Measurements from ENCODE around the gene GHR. TPM values are rescaled to one million over a fixed set of nuclear protein-coding genes. Genes with fewer than 3 reads are reported as not detected.

GHR gene
- total RNA-seq, 2 experiments from 2014 or later: not detected

DNA sequence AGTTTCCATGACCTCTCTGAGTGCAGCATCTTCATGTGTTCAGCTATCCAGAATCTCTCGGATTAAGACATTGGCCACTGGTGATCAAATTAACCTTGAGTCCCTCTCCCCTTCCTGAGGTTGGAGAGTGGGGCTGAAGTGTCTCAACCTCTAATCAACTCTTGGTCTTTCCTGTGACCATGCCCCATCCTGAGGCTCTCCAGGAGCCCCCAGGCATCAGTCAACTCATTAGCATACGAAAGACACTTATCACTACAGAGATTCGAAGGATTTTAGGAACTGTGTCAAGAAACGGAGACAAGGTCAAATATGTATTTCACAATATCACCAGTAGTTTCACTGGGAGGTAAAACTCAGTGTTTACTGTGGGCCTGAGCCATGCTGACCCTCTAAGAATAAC lies 203.2 kb downstream of the GHR start:
- Mint-ChIP-seq H3K27me3 (peaks cover 2% of the 10 kb centered on the region), H3K27ac (no peak overlapping the region), H3K9me3 (no peaks in the 10 kb centered on the region), H3K36me3 (ENCODE audit: low read depth) (no peaks in the 10 kb centered on the region), H3K4me3 (no peak overlapping the region), H3K4me1 (ENCODE audit: low read depth) (no peaks in the 10 kb centered on the region)
- POLR2A ChIA-PET: no interaction called here
- intact Hi-C loops (cut with micrococcal nuclease): no loop called here
- TF ChIP-seq, protein P1, sequence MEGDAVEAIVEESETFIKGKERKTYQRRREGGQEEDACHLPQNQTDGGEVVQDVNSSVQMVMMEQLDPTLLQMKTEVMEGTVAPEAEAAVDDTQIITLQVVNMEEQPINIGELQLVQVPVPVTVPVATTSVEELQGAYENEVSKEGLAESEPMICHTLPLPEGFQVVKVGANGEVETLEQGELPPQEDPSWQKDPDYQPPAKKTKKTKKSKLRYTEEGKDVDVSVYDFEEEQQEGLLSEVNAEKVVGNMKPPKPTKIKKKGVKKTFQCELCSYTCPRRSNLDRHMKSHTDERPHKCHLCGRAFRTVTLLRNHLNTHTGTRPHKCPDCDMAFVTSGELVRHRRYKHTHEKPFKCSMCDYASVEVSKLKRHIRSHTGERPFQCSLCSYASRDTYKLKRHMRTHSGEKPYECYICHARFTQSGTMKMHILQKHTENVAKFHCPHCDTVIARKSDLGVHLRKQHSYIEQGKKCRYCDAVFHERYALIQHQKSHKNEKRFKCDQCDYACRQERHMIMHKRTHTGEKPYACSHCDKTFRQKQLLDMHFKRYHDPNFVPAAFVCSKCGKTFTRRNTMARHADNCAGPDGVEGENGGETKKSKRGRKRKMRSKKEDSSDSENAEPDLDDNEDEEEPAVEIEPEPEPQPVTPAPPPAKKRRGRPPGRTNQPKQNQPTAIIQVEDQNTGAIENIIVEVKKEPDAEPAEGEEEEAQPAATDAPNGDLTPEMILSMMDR (IDR thresholded peaks at IDR 0.05): no peak
- CTCF ChIA-PET: no interaction called here
- DNase-seq: no peak
- no peak for ATAC-seq

DNA sequence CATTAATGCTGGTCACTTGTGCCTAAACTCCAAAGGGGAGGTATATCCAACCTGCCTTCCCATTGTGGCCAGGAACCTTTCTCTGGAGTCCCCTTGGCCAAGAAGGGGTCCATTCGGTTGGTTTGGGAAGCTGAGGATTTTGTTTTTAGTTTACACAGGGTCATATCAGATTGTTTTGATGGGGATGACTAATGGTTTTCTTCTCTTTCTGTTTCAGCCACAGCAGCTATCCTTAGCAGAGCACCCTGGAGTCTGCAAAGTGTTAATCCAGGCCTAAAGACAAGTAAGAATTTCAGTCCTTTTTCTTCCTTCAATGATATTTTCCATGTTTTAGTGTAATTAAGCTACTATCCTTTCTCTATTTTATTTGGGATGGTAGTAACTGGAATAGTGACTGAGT lies 205.6 kb downstream of the GHR start:
- ATAC-seq (no peak), DNase-seq (no peak)
- intact Hi-C loops (cut with micrococcal nuclease): no loop called here
- no peaks in the 10 kb centered on the region for H3K4me1 Mint-ChIP-seq (ENCODE audit: low read depth)
- peaks cover 2% of the 10 kb centered on the region for H3K27me3 Mint-ChIP-seq
- no peaks in the 10 kb centered on the region for H3K36me3 Mint-ChIP-seq (ENCODE audit: low read depth)
- POLR2A ChIA-PET: no interaction called here
- TF ChIP-seq, protein P1 (IDR thresholded peaks at IDR 0.05): no peak
- no peaks in the 10 kb centered on the region for H3K9me3 Mint-ChIP-seq
- CTCF ChIA-PET: no interaction called here
- no peak overlapping the region for H3K4me3 Mint-ChIP-seq
- H3K27ac Mint-ChIP-seq: no peak overlapping the region

DNA sequence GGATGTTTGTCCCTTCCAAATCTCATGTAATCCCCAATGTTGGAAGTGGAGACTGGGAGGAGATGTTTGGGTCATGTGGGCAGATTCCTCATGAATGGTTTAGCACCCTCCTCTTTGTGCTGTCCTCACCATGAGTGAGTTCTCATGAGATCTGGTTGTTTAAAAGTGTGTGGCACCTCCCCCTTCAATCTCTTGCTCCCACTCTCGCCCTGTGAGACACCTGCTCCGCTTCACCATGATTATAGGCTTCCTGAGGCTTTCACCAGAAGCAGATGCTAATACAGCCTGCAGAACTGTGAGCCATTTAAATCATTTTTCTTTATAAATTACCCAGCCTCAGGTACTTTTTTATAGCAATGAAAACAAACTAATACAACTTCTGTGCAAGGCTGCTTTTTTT lies 206.0 kb downstream of the GHR start:
- Mint-ChIP-seq H3K4me3 (no peak overlapping the region), H3K27me3 (peaks cover 2% of the 10 kb centered on the region), H3K27ac (no peak overlapping the region), H3K4me1 (ENCODE audit: low read depth) (no peaks in the 10 kb centered on the region), H3K9me3 (no peaks in the 10 kb centered on the region), H3K36me3 (ENCODE audit: low read depth) (no peaks in the 10 kb centered on the region)
- ChIA-PET POLR2A (no interaction called here), CTCF (no interaction called here)
- DNase-seq (no peak), ATAC-seq (no peak)
- intact Hi-C loops (cut with micrococcal nuclease): no loop called here
- TF ChIP-seq, protein P1 (IDR thresholded peaks at IDR 0.05): no peak

DNA sequence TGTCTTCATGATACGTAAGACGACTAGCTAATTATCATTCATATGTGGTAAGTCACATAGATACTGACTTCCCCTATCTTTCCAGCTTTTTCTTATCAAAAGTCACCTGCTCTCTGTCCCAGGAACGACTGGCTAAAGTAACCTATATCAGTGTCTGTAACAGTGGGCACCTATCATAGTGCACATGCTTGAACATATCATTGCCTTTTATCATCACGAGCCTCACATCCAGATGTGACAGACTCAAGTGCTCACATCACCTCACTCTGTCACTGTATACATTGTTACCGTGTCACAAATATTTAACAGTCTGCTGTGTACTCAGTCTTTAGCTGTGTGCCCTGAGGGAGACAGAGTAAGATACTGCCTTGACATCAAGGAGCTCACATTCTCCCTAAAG lies 208.0 kb downstream of the GHR start:
- POLR2A ChIA-PET: no interaction called here
- no peak for ATAC-seq
- no peak for DNase-seq
- intact Hi-C loops (cut with micrococcal nuclease): no loop called here
- TF ChIP-seq, protein P1 (IDR thresholded peaks at IDR 0.05): no peak
- Mint-ChIP-seq H3K4me1 (ENCODE audit: low read depth) (no peaks in the 10 kb centered on the region), H3K9me3 (no peaks in the 10 kb centered on the region), H3K27ac (no peak overlapping the region), H3K36me3 (ENCODE audit: low read depth) (no peaks in the 10 kb centered on the region), H3K4me3 (no peak overlapping the region), H3K27me3 (peaks cover 2% of the 10 kb centered on the region)
- CTCF ChIA-PET: no interaction called here

DNA sequence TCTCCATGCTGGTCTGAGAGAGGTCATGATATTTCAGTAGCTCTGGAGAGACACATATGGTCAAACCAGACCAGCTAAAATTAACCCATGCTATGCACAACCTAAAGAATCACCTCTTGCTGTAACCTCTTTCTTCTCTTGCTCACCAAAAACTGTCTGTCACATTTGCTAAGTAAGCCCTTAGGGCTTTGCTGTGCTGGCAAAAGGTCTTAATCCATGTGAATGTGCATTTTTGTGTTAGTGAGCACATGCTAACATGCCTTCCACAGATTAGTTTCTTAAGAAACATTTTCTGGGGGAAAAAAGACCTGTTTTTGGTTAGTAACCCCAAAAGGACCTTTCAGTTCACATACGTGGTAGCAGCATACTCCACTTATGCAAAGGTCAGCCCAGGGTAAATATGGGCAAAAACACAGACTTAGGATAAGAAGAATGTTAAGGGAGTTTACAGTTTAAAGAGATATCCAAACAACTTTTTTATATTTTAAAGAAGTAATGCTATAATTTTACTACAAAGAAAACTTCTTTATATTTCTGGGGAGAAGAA lies 209.2 kb downstream of the GHR start:
- ATAC-seq (no peak), DNase-seq (no peak)
- H3K27me3 Mint-ChIP-seq: peaks cover 2% of the 10 kb centered on the region
- TF ChIP-seq, protein P1 (IDR thresholded peaks at IDR 0.05): no peak
- no peaks in the 10 kb centered on the region for H3K4me1 Mint-ChIP-seq (ENCODE audit: low read depth)
- intact Hi-C loops (cut with micrococcal nuclease): no loop called here
- ChIA-PET POLR2A (interaction anchor here (1.3 kb wide), 1 partner anchor 14 kb away, joined by 3 read pairs; no protein-coding TSS in a partner anchor), CTCF (no interaction called here)
- H3K4me3 Mint-ChIP-seq: no peak overlapping the region
- H3K27ac Mint-ChIP-seq: no peak overlapping the region
- no peaks in the 10 kb centered on the region for H3K9me3 Mint-ChIP-seq
- H3K36me3 Mint-ChIP-seq (ENCODE audit: low read depth): no peaks in the 10 kb centered on the region

Measured in activated CD8-positive, alpha-beta T cell treated with anti-CD3 and anti-CD28 coated beads for 36 hours (primary cell).